ENCODE results near the gene SFTA2.
"Not testable (repeated sequence)": the region's sequence is repeated elsewhere in the genome, so short reads cannot be mapped to it uniquely, and the experiment has no call there.

Gene SFTA2

GRCh38 chr6:30912746-30913520 lies 19.0 kb downstream of the SFTA2 start:
- no peak for DNase-seq (ENCODE audit: low read depth in 2 of 2)

- not testable (repeated sequence) for DNase-seq (ENCODE audit: low read depth in 2 of 2)
Observed at GRCh38 chr6:30910473-30910872, 21.5 kb downstream of the SFTA2 start.

GRCh38 chr6:30908700-30909099 lies 23.3 kb downstream of the SFTA2 start:
- DNase-seq (ENCODE audit: low read depth in 2 of 2), result no peak

GRCh38 chr6:30907758-30908591 lies 24.0 kb downstream of the SFTA2 start, which contains the start of gene GTF2H4:
Gene GTF2H4 (plus strand): TSS chr6:30908207.
- peak; percentile 96 to 97 for DNase-seq (ENCODE audit: low read depth in 2 of 2)

- DNase-seq (ENCODE audit: low read depth in 2 of 2), result not testable (repeated sequence)
Observed at GRCh38 chr6:30907290-30907757, 24.6 kb downstream of the SFTA2 start.

GRCh38 chr6:30903236-30903635 lies 28.7 kb downstream of the SFTA2 start:
- no peak for DNase-seq (ENCODE audit: low read depth in 2 of 2)

- DNase-seq (ENCODE audit: low read depth in 2 of 2), result no peak
Observed at GRCh38 chr6:30902709-30903108, 29.3 kb downstream of the SFTA2 start.

- not testable (repeated sequence) for DNase-seq (ENCODE audit: low read depth in 2 of 2)
Observed at GRCh38 chr6:30902196-30902595, 29.8 kb downstream of the SFTA2 start.

GRCh38 chr6:30901436-30901835 lies 30.5 kb downstream of the SFTA2 start:
- DNase-seq (ENCODE audit: low read depth in 2 of 2), result no peak

GRCh38 chr6:30900863-30901417 lies 31.0 kb downstream of the SFTA2 start:
- no peak for DNase-seq (ENCODE audit: low read depth in 2 of 2)

- DNase-seq (ENCODE audit: low read depth in 2 of 2), result no peak
Observed at GRCh38 chr6:30898750-30899360, 33.1 kb downstream of the SFTA2 start.

GRCh38 chr6:30897882-30898281 lies 34.1 kb downstream of the SFTA2 start:
- no peak for DNase-seq (ENCODE audit: low read depth in 2 of 2)

- DNase-seq (ENCODE audit: low read depth in 2 of 2), result no peak
Observed at GRCh38 chr6:30896541-30896940, 35.4 kb downstream of the SFTA2 start.

- no peak for DNase-seq (ENCODE audit: low read depth in 2 of 2)
Observed at GRCh38 chr6:30895343-30895742, 36.6 kb downstream of the SFTA2 start.

GRCh38 chr6:30894935-30895334 lies 37.0 kb downstream of the SFTA2 start:
- no peak for DNase-seq (ENCODE audit: low read depth in 2 of 2)

GRCh38 chr6:30894381-30894780 lies 37.6 kb downstream of the SFTA2 start:
- no peak for DNase-seq (ENCODE audit: low read depth in 2 of 2)

GRCh38 chr6:30893666-30894065 lies 38.3 kb downstream of the SFTA2 start:
- DNase-seq (ENCODE audit: low read depth in 2 of 2), result no peak

- DNase-seq (ENCODE audit: low read depth in 2 of 2), result no peak
Observed at GRCh38 chr6:30893001-30893591, 38.9 kb downstream of the SFTA2 start.

GRCh38 chr6:30891816-30892538 lies 40.0 kb downstream of the SFTA2 start:
- no peak for DNase-seq (ENCODE audit: low read depth in 2 of 2)

GRCh38 chr6:30891450-30891723 lies 40.6 kb downstream of the SFTA2 start:
- DNase-seq (ENCODE audit: low read depth in 2 of 2), result no peak

All from fibroblast of skin of left biceps (primary cell).